A549 (cell line): ENCODE results near the gene OPALIN. TPM values are rescaled to one million over a fixed set of nuclear protein-coding genes. Genes with fewer than 3 reads are reported as not detected.

Experiments used
- ATAC-seq, 2 experiments: fragments of 200-7000 bp in 1 of 2; fragments of >200 bp in 1 of 2; cut with Nextera tagmentation in 1 of 2; cut with Tn5 transposase in 1 of 2; 3 replicates each; pipeline versions ENCODE4 v1.8.0 to v1.9.1; 2018 to 2020; ENCODE audit warnings: mild to moderate bottlenecking in 1 of 2, moderate library complexity in 1 of 2
- CTCF ChIA-PET: fragments of 300-600 bp; sonication (Branson Sonifier 250); formaldehyde crosslinking; extraction: SDS; loops from one replicate; lab custom pipeline; 2021; ENCODE audit warnings: antibody characterized with exemption, inconsistent platforms; lab: Yijun Ruan, JAX
- POLR2A ChIA-PET: fragments of 350-600 bp; formaldehyde crosslinking; extraction: SDS; loops from one replicate; lab custom pipeline; 2021; ENCODE audit warnings: antibody characterized with exemption, inconsistent platforms; lab: Yijun Ruan, JAX
- DNase-seq, 2 experiments: peaks; one replicate each; pipeline versions ENCODE4 v3.0.0 to v3.0.0-alpha.2; 2011 to 2016; ENCODE audit warnings: low read depth in 1 of 2, low spot score in 1 of 2
- FAIRE-seq: peaks from 2 replicates; lab custom pipeline; 2011; peaks lifted over from hg19 to GRCh38; lab: Jason Lieb, UNC
- H3K27ac ChIP-seq, 2 experiments: fragments of >200 bp; sonication (Bioruptor Twin); formaldehyde crosslinking; 3 replicates each; pipeline ENCODE4 v1.5.1; 2016 to 2017
- H3K4me1 ChIP-seq: fragments of >200 bp; sonication (Bioruptor Twin); formaldehyde crosslinking; 3 replicates; pipeline ENCODE4 v1.6.1; 2016
- H3K4me2 ChIP-seq: fragments of >200 bp; sonication (Bioruptor Twin); formaldehyde crosslinking; 3 replicates; pipeline ENCODE4 v1.6.1; 2016
- H3K4me3 ChIP-seq: fragments of >200 bp; sonication (Bioruptor Twin); formaldehyde crosslinking; 3 replicates; pipeline ENCODE4 v1.5.1; 2016
- H3K9me3 ChIP-seq: fragments of >200 bp; sonication (Bioruptor Twin); formaldehyde crosslinking; 3 replicates; pipeline ENCODE4 v1.6.1; 2016
- BHLHE40 ChIP-seq: IDR thresholded peaks from 2 replicates; pipeline ENCODE4 v1.6.1; 2012; ENCODE audit warnings: low read depth, low read length, inconsistent platforms
- CBX2 ChIP-seq: fragments of 200-600 bp; sonication (generic); IDR thresholded peaks from 2 replicates; pipeline ENCODE4 v1.6.1; 2016; ENCODE audit warnings: low read depth, mild to moderate bottlenecking, borderline replicate concordance
- CHD2 ChIP-seq: fragments of 150-350 bp; IDR thresholded peaks from 2 replicates; pipeline ENCODE4 v1.6.1; 2014; ENCODE audit warnings: low read length; ENCODE audit not compliant: partially characterized antibody
- CHD4 ChIP-seq: fragments of 200-600 bp; sonication (generic); IDR thresholded peaks from 2 replicates; pipeline ENCODE4 v1.6.1; 2016; ENCODE audit warnings: antibody characterized with exemption, mild to moderate bottlenecking, borderline replicate concordance
- EHF ChIP-seq: fragments of 250-450 bp; sonication (Bioruptor Pico); IDR thresholded peaks from 2 replicates; pipeline ENCODE4 v1.5.0; 2020; ENCODE audit warnings: mild to moderate bottlenecking
- EP300 ChIP-seq, 2 experiments: fragments of >200 bp; sonication (Bioruptor Twin); formaldehyde crosslinking; IDR thresholded peaks; 2 replicates in 1 of 2; 3 replicates in 1 of 2; pipeline ENCODE4 v1.6.1; 2016 to 2017
- ESRRA ChIP-seq: fragments of 150-350 bp; IDR thresholded peaks from 2 replicates; pipeline ENCODE4 v1.6.1; 2014; ENCODE audit warnings: mild to moderate bottlenecking, low read length, borderline replicate concordance
- FOSL2 ChIP-seq, 2 experiments: fragments of 450-650 bp in 1 of 2; fragments of >200 bp in 1 of 2; sonication (Bioruptor Twin) in 1 of 2; formaldehyde crosslinking; IDR thresholded peaks; 2 replicates each; pipeline versions ENCODE4 v1.5.0 to v1.6.1; 2016 to 2020; ENCODE audit warnings: mild to moderate bottlenecking in 1 of 2, moderate library complexity in 1 of 2
- FOXS1 ChIP-seq: fragments of 250-450 bp; sonication (Bioruptor Pico); IDR thresholded peaks from 2 replicates; pipeline ENCODE4 v1.5.0; 2020; ENCODE audit warnings: mild to moderate bottlenecking, moderate library complexity
- HDAC2 ChIP-seq: fragments of 200-600 bp; sonication (generic); IDR thresholded peaks from 2 replicates; pipeline ENCODE4 v1.6.1; 2016
- NFE2L2 ChIP-seq: fragments of 150-350 bp; conservative IDR thresholded peaks from 2 replicates; pipeline ENCODE4 v1.6.1; 2014; ENCODE audit warnings: low read length
- NPAS2 ChIP-seq: fragments of 250-450 bp; sonication (Bioruptor Pico); IDR thresholded peaks from 2 replicates; pipeline ENCODE4 v1.8.0; 2022; ENCODE audit warnings: mild to moderate bottlenecking, moderate library complexity, borderline replicate concordance
- POLR2A ChIP-seq: IDR thresholded peaks from 2 replicates; pipeline ENCODE4 v1.6.1; 2012; ENCODE audit warnings: mild to moderate bottlenecking, low read length
- POLR2AphosphoS2 ChIP-seq: conservative IDR thresholded peaks from 2 replicates; pipeline ENCODE4 v1.6.1; 2012; ENCODE audit warnings: low read length, improper control_type of control experiment, inconsistent platforms
- RARB ChIP-seq: fragments of 250-450 bp; sonication (Bioruptor Pico); IDR thresholded peaks from 2 replicates; pipeline ENCODE4 v1.8.0; 2021; ENCODE audit warnings: mild to moderate bottlenecking, moderate library complexity
- RNF2 ChIP-seq: fragments of 200-600 bp; sonication (generic); IDR thresholded peaks from 2 replicates; pipeline ENCODE4 v1.6.1; 2016; ENCODE audit warnings: low read depth, mild to moderate bottlenecking, antibody characterized with exemption, moderate library complexity, borderline replicate concordance
- SMC3 ChIP-seq: fragments of >200 bp; sonication (Bioruptor Twin); formaldehyde crosslinking; IDR thresholded peaks from 3 replicates; pipeline ENCODE4 v1.6.1; 2018; ENCODE audit warnings: inconsistent platforms
- SREBF2 ChIP-seq: fragments of 450-650 bp; IDR thresholded peaks from 2 replicates; pipeline ENCODE4 v1.6.1; 2014; ENCODE audit warnings: mild to moderate bottlenecking, moderate library complexity
- TFCP2L1 ChIP-seq: fragments of 250-450 bp; sonication (Bioruptor Pico); IDR thresholded peaks from 2 replicates; pipeline ENCODE4 v1.5.0; 2021; ENCODE audit warnings: mild to moderate bottlenecking
- ZFP36 ChIP-seq: fragments of 450-650 bp; IDR thresholded peaks from 2 replicates; pipeline ENCODE4 v1.6.1; 2014; ENCODE audit warnings: borderline replicate concordance; ENCODE audit not compliant: partially characterized antibody
- WGBS: methylation state at CpG from one replicate; pipeline ENCODE4 v1.1.6; 2017; ENCODE audit errors: missing lambda C conversion rate; 5-methylcytosine and 5-hydroxymethylcytosine counted together
- polyA plus RNA-seq, 4 experiments: library from polyadenylated mRNA; depleted of rRNA in 3 of 4; stranded (reverse); fragments of >200 nt; fragmentation: RNase III in 1 of 4; extraction: RNeasy Plus Mini Kit Qiagen cat#74134 plus additional on column Dnase treatment in 1 of 4; gene quantifications; 2 replicates in 3 of 4; 3 replicates in 1 of 4; pipeline ENCODE4 v1.2.3, GENCODE V29; 2011 to 2017
- TF ChIP-seq, protein P1 (sequence below): IDR thresholded peaks from 2 replicates; pipeline ENCODE4 v1.6.1; 2012; ENCODE audit warnings: low read depth, borderline replicate concordance
- TF ChIP-seq, protein P2 (sequence below): fragments of >200 bp; sonication (Bioruptor Twin); formaldehyde crosslinking; IDR thresholded peaks from 3 replicates; pipeline ENCODE4 v1.5.1; 2016
- TF ChIP-seq, protein P3 (sequence below): fragments of 450-650 bp; IDR thresholded peaks from 2 replicates; pipeline ENCODE4 v1.6.1; 2014; ENCODE audit warnings: antibody characterized with exemption

The OPALIN gene
- polyA plus RNA-seq, 2 of the 4 experiments (the other 2 are of a cell fraction) = not detected

DNA sequence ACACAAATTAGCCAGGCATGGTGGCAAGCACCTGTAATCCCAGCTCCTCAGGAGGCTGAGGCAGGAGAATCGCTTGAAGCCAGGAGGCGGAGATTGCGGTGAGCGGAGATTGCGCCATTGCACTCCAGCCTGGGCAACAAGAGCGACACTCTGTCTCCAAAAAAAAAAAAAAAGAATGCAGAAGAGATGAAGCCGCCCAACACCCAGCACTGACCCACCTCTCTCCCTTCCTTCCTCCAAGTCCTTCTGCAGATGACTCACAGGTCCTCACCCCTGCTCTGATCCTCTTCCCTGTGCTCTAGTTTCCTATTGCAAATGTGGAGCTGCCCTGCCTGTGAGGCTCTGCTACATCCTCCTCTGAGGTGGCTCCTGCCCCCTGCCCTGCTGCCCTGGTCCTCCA lies 22.0 kb upstream of the OPALIN start:
- DNase-seq (peak in 1 of 2 experiments; percentile 11), ATAC-seq (peak; percentile 45; a peak in 3 of 6 replicates), FAIRE-seq (no peak)
- H3K4me2 ChIP-seq = no peak overlapping the region
- no peaks in the 10 kb centered on the region for H3K4me1 ChIP-seq
- ChIA-PET CTCF (interaction anchor here (0.7 to 2.9 kb wide), 2 partner anchors 10 to 830 kb away, joined by 3 to 8 read pairs; no protein-coding TSS in a partner anchor), POLR2A (no interaction called here)
- 86% methylated on average over 7 of the region's 7 CpGs for WGBS
- no peak overlapping the region for H3K4me3 ChIP-seq
- H3K9me3 ChIP-seq = no peaks in the 10 kb centered on the region
- no peak for TF ChIP-seq EP300 (IDR thresholded peaks at IDR 0.05)
- TF ChIP-seq POLR2AphosphoS2 = no peak
- TF ChIP-seq SMC3 = no peak
- no peak for TF ChIP-seq TFCP2L1
- TF ChIP-seq RARB (CRISPR knock-in tag) = no peak
- TF ChIP-seq BHLHE40 = no peak
- TF ChIP-seq, protein P1, sequence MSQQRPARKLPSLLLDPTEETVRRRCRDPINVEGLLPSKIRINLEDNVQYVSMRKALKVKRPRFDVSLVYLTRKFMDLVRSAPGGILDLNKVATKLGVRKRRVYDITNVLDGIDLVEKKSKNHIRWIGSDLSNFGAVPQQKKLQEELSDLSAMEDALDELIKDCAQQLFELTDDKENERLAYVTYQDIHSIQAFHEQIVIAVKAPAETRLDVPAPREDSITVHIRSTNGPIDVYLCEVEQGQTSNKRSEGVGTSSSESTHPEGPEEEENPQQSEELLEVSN = no peak
- no peak for TF ChIP-seq ZFP36
- TF ChIP-seq, protein P2, sequence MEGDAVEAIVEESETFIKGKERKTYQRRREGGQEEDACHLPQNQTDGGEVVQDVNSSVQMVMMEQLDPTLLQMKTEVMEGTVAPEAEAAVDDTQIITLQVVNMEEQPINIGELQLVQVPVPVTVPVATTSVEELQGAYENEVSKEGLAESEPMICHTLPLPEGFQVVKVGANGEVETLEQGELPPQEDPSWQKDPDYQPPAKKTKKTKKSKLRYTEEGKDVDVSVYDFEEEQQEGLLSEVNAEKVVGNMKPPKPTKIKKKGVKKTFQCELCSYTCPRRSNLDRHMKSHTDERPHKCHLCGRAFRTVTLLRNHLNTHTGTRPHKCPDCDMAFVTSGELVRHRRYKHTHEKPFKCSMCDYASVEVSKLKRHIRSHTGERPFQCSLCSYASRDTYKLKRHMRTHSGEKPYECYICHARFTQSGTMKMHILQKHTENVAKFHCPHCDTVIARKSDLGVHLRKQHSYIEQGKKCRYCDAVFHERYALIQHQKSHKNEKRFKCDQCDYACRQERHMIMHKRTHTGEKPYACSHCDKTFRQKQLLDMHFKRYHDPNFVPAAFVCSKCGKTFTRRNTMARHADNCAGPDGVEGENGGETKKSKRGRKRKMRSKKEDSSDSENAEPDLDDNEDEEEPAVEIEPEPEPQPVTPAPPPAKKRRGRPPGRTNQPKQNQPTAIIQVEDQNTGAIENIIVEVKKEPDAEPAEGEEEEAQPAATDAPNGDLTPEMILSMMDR = no peak
- H3K27ac ChIP-seq = no peak overlapping the region

DNA sequence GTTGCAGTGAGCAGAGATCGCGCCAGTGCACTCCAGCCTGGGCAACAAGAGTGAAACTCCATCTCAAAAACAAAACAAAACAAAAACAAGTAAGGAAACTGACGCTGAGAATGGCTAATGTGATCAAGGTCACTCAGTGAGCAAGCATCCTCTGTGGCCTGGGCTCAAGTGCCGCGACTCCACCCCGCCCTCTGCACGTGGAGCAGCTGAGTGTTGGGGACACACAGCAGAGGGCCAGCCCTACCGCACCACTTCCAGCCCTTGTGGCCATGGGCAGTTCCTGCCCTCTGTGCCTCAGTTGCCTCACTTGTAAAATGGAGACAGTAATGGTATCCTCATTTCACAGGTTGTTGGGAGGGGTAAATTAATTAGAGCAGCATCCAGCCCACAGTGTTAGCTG lies 21.0 kb upstream of the OPALIN start:
- Histone ChIP-seq H3K4me2 (no peak overlapping the region), H3K4me1 (no peaks in the 10 kb centered on the region), H3K27ac (no peak overlapping the region), H3K4me3 (no peak overlapping the region), H3K9me3 (no peaks in the 10 kb centered on the region)
- ChIA-PET POLR2A (no interaction called here), CTCF (interaction anchor here (0.8 to 7.6 kb wide), 3 partner anchors 9 to 134 kb away, joined by 4 to 105 read pairs (median 8); partner anchors contain the start of gene TLL2)
- TF ChIP-seq NPAS2 (no peak), NFE2L2 (no peak), CHD4 (no peak), RNF2 (no peak)
- DNase-seq (no peak), ATAC-seq (no peak), FAIRE-seq (no peak)
- WGBS = 70% methylated on average over 8 of the region's 8 CpGs

DNA sequence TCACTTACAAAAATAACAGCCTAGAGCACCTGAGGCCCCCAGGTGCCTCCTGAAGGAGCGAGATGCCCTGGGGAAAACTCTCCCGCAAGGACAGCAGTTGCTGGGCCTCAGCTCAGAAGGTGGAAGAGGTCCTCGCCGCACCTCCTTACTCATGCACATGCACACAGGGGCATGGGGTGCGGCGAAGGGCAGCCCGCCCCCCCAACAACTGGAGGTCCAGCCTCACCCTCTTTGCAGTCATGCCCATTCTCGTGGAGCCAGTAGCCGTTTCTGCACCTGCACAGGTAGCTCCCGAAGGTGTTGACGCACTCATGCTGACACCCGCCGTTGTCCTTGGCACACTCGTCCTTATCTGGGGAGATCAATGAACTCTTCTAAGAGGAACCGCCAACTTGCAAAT lies 19.9 kb upstream of the OPALIN start:
- H3K4me1 ChIP-seq = no peaks in the 10 kb centered on the region
- H3K4me3 ChIP-seq = no peak overlapping the region
- H3K9me3 ChIP-seq = no peaks in the 10 kb centered on the region
- TF ChIP-seq POLR2A (no peak), FOSL2 (IDR thresholded peaks at IDR 0.05) (no peak), FOSL2 (CRISPR knock-in tag; IDR thresholded peaks at IDR 0.05) (no peak), ESRRA (no peak), SREBF2 (no peak), CBX2 (no peak), FOXS1 (CRISPR knock-in tag) (no peak), EHF (no peak), HDAC2 (no peak), POLR2AphosphoS2 (no peak), CHD2 (no peak)
- TF ChIP-seq, protein P3, sequence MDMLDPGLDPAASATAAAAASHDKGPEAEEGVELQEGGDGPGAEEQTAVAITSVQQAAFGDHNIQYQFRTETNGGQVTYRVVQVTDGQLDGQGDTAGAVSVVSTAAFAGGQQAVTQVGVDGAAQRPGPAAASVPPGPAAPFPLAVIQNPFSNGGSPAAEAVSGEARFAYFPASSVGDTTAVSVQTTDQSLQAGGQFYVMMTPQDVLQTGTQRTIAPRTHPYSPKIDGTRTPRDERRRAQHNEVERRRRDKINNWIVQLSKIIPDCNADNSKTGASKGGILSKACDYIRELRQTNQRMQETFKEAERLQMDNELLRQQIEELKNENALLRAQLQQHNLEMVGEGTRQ = no peak
- FAIRE-seq (no peak), DNase-seq (no peak), ATAC-seq (no peak)
- no peak overlapping the region for H3K27ac ChIP-seq
- WGBS = 69% methylated on average over 15 of the region's 15 CpGs
- CTCF ChIA-PET = interaction anchor here (0.5 to 7.6 kb wide), 6 partner anchors 8 to 1293 kb away, joined by 3 to 105 read pairs (median 3); no protein-coding TSS in a partner anchor
- no peak overlapping the region for H3K4me2 ChIP-seq
- POLR2A ChIA-PET = interaction anchor here (1.2 kb wide), 1 partner anchor 76 kb away, joined by 3 read pairs; no protein-coding TSS in a partner anchor
